GM23338 (cell line): ENCODE results near the gene CSTPP1. TPM values are rescaled to one million over a fixed set of nuclear protein-coding genes. Genes with fewer than 3 reads are reported as not detected.

ENCODE experiments used
- ATAC-seq: fragments of 200-7000 bp; cut with Tn5 transposase; 3 replicates; pipeline ENCODE4 v1.9.1; 2020
- DNase-seq: peaks from one replicate; pipeline ENCODE4 v3.0.0-alpha.2; 2015; ENCODE audit warnings: low spot score
- H2AFZ ChIP-seq: fragments of 200-600 bp; sonication (generic); 2 replicates; pipeline ENCODE4 v1.8.0; 2016; ENCODE audit warnings: antibody characterized with exemption, mild to moderate bottlenecking, moderate library complexity
- H3F3A ChIP-seq: fragments of 200-600 bp; sonication (generic); replicated peaks from 2 replicates; pipeline ENCODE4 v1.8.0; 2017; ENCODE audit warnings: antibody characterized with exemption, mixed run types, low read depth
- H3K27ac ChIP-seq: fragments of 200-600 bp; sonication (generic); 2 replicates; pipeline ENCODE4 v1.6.1; 2016; ENCODE audit warnings: low read depth
- H3K27me3 ChIP-seq: fragments of 200-600 bp; sonication (generic); 2 replicates; pipeline ENCODE4 v1.8.0; 2016; ENCODE audit warnings: mild to moderate bottlenecking, mixed run types, moderate library complexity; ENCODE audit not compliant: insufficient read depth
- H3K36me3 ChIP-seq: fragments of 200-600 bp; sonication (generic); 2 replicates; pipeline ENCODE4 v1.8.0; 2016; ENCODE audit warnings: mild to moderate bottlenecking; ENCODE audit not compliant: insufficient read depth
- H3K4me1 ChIP-seq: fragments of 200-600 bp; sonication (generic); 2 replicates; pipeline ENCODE4 v1.8.0; 2016; ENCODE audit warnings: mild to moderate bottlenecking, moderate library complexity; ENCODE audit not compliant: insufficient read depth
- H3K4me2 ChIP-seq: fragments of 200-600 bp; sonication (generic); 2 replicates; pipeline ENCODE4 v1.7.1; 2017; ENCODE audit warnings: mixed run types
- H3K4me3 ChIP-seq: fragments of 200-600 bp; sonication (generic); 2 replicates; pipeline ENCODE4 v1.6.1; 2016; ENCODE audit warnings: mixed run types
- H3K79me2 ChIP-seq: fragments of 200-600 bp; sonication (generic); replicated peaks from 2 replicates; pipeline ENCODE4 v1.8.0; 2017; ENCODE audit warnings: mild to moderate bottlenecking; ENCODE audit not compliant: insufficient read depth
- H3K9me2 ChIP-seq: fragments of 200-600 bp; sonication (generic); 2 replicates; pipeline ENCODE4 v1.8.0; 2017; ENCODE audit not compliant: insufficient read depth
- H4K20me1 ChIP-seq: fragments of 200-600 bp; sonication (generic); replicated peaks from 2 replicates; pipeline ENCODE4 v1.8.0; 2017; ENCODE audit warnings: mild to moderate bottlenecking; ENCODE audit not compliant: insufficient read depth
- H3K27ac Mint-ChIP-seq: 2 replicates; pipeline ENCODE4 v1.8.0; 2020; ENCODE audit warnings: inconsistent platforms, mild to moderate bottlenecking, moderate library complexity, mixed read lengths
- H3K27me3 Mint-ChIP-seq: 3 replicates; pipeline ENCODE4 v1.8.0; 2022; ENCODE audit warnings: low read depth, mild to moderate bottlenecking, moderate library complexity, mixed read lengths, inconsistent platforms; ENCODE audit not compliant: insufficient read depth, poor library complexity
- H3K36me3 Mint-ChIP-seq: 3 replicates; pipeline ENCODE4 v1.8.0; 2021; ENCODE audit warnings: low read depth, mild to moderate bottlenecking, inconsistent platforms, moderate library complexity, mixed read lengths
- H3K4me1 Mint-ChIP-seq: 3 replicates; pipeline ENCODE4 v1.8.0; 2020; ENCODE audit warnings: mild to moderate bottlenecking, inconsistent platforms, mixed read lengths
- H3K4me3 Mint-ChIP-seq: 3 replicates; pipeline ENCODE4 v1.8.0; 2021; ENCODE audit warnings: moderate library complexity, mild to moderate bottlenecking, inconsistent platforms, mixed read lengths
- H3K9me3 Mint-ChIP-seq: 3 replicates; pipeline ENCODE4 v1.8.0; 2020; ENCODE audit warnings: moderate library complexity, mild to moderate bottlenecking, inconsistent platforms, mixed read lengths
- CREB1 ChIP-seq: fragments of 250-450 bp; sonication (Bioruptor Pico); IDR thresholded peaks from 2 replicates; pipeline ENCODE4 v1.5.0; 2020; ENCODE audit warnings: low read depth, mild to moderate bottlenecking, moderate library complexity
- EZH2 ChIP-seq: fragments of 200-600 bp; sonication (generic); IDR thresholded peaks from one replicate; pipeline ENCODE4 v1.8.0; 2017; ENCODE audit warnings: antibody characterized with exemption, mild to moderate bottlenecking, low read depth; ENCODE audit not compliant: unreplicated experiment
- EZH2phosphoT487 ChIP-seq: fragments of 200-600 bp; sonication (generic); IDR thresholded peaks from one replicate; pipeline ENCODE4 v1.8.1; 2018; ENCODE audit warnings: antibody characterized with exemption; ENCODE audit not compliant: unreplicated experiment
- JUNB ChIP-seq: IDR thresholded peaks from one replicate; pipeline ENCODE4 v1.6.1; 2016; ENCODE audit warnings: antibody characterized with exemption; ENCODE audit not compliant: unreplicated experiment
- NANOG ChIP-seq: IDR thresholded peaks from 2 replicates; pipeline ENCODE4 v1.6.1; 2016; ENCODE audit warnings: antibody characterized with exemption, borderline replicate concordance
- POLR2AphosphoS5 ChIP-seq: IDR thresholded peaks from 2 replicates; pipeline ENCODE4 v1.6.1; 2016; ENCODE audit warnings: antibody characterized with exemption, low read depth
- REST ChIP-seq: IDR thresholded peaks from one replicate; pipeline ENCODE4 v1.6.1; 2018; ENCODE audit warnings: antibody characterized with exemption; ENCODE audit not compliant: unreplicated experiment
- STAT1 ChIP-seq: IDR thresholded peaks from one replicate; pipeline ENCODE4 v1.6.1; 2016; ENCODE audit warnings: antibody characterized with exemption; ENCODE audit not compliant: unreplicated experiment
- ZNF114 ChIP-seq: fragments of 250-450 bp; sonication (Bioruptor Pico); IDR thresholded peaks from 2 replicates; pipeline ENCODE4 v1.5.0; 2020; ENCODE audit warnings: mild to moderate bottlenecking, moderate library complexity
- ZNF331 ChIP-seq: fragments of 250-450 bp; sonication (Bioruptor Pico); IDR thresholded peaks from 2 replicates; pipeline ENCODE4 v1.5.0; 2020; ENCODE audit warnings: low read depth, mild to moderate bottlenecking, moderate library complexity
- polyA plus RNA-seq: library from polyadenylated mRNA; unstranded; fragments of >200 nt; fragmentation: Nextera tagmentation; extraction: Ambion mirVana; gene quantifications from 2 replicates; pipeline ENCODE4 v1.2.1, GENCODE V29; 2016
- total RNA-seq: library from RNA; depleted of rRNA; stranded (reverse); fragments of >200 nt; shearing (Covaris generic); gene quantifications from 2 replicates; pipeline ENCODE4 v1.2.3, GENCODE V29; 2014
- TF ChIP-seq, protein P1 (sequence below): fragments of 250-450 bp; sonication (Bioruptor Pico); IDR thresholded peaks from 2 replicates; pipeline ENCODE4 v1.5.0; 2020; ENCODE audit warnings: mild to moderate bottlenecking, moderate library complexity
- TF ChIP-seq, protein P2 (sequence below), 2 experiments: fragments of 200-600 bp in 1 of 2; sonication (generic) in 1 of 2; conservative IDR thresholded peaks; 2 replicates each; pipeline versions ENCODE4 v1.5.1 to v1.6.1; 2016 to 2017; ENCODE audit warnings: antibody characterized with exemption in 2 of 2, low read depth in 2 of 2, mild to moderate bottlenecking in 2 of 2, moderate library complexity in 1 of 2
- TF ChIP-seq, protein P3 (sequence below): IDR thresholded peaks from 2 replicates; pipeline ENCODE4 v1.6.1; 2016; ENCODE audit warnings: antibody characterized with exemption

CSTPP1 gene
- total and polyA plus RNA-seq, 2 experiments from 2014 or later, result 23.5 to 42.6 TPM

GRCh38 chr11:46918788-46919513, 17.6 kb upstream of the CSTPP1 start:
- Histone ChIP-seq H3K4me2 (peak overlapping the region; percentile 90), H4K20me1 (no peaks in the 10 kb centered on the region), H3K9me2 (no peaks in the 10 kb centered on the region), H3K27me3 (peaks cover 22% of the 10 kb centered on the region), H2AFZ (peak overlapping the region; percentile 93), H3K4me1 (peaks cover 31% of the 10 kb centered on the region), H3F3A (peaks cover 17% of the 10 kb centered on the region), H3K36me3 (no peaks in the 10 kb centered on the region), H3K27ac (no peak overlapping the region; the same call in 1 of the 2 replicates), H3K79me2 (peaks cover 33% of the 10 kb centered on the region), H3K4me3 (peak overlapping the region; percentile 88)
- Mint-ChIP-seq H3K4me3 (peak overlapping the region; percentile 77), H3K27ac (no peak overlapping the region), H3K4me1 (peaks cover 38% of the 10 kb centered on the region), H3K27me3 (peaks cover 41% of the 10 kb centered on the region), H3K9me3 (no peaks in the 10 kb centered on the region; the same call in 1 of the 3 replicates), H3K36me3 (peaks cover 9% of the 10 kb centered on the region)
- DNase-seq (peak; percentile 63), ATAC-seq (peak; percentile 13)
- TF ChIP-seq CREB1, result no peak
- TF ChIP-seq ZNF114, result no peak
- TF ChIP-seq, protein P1, sequence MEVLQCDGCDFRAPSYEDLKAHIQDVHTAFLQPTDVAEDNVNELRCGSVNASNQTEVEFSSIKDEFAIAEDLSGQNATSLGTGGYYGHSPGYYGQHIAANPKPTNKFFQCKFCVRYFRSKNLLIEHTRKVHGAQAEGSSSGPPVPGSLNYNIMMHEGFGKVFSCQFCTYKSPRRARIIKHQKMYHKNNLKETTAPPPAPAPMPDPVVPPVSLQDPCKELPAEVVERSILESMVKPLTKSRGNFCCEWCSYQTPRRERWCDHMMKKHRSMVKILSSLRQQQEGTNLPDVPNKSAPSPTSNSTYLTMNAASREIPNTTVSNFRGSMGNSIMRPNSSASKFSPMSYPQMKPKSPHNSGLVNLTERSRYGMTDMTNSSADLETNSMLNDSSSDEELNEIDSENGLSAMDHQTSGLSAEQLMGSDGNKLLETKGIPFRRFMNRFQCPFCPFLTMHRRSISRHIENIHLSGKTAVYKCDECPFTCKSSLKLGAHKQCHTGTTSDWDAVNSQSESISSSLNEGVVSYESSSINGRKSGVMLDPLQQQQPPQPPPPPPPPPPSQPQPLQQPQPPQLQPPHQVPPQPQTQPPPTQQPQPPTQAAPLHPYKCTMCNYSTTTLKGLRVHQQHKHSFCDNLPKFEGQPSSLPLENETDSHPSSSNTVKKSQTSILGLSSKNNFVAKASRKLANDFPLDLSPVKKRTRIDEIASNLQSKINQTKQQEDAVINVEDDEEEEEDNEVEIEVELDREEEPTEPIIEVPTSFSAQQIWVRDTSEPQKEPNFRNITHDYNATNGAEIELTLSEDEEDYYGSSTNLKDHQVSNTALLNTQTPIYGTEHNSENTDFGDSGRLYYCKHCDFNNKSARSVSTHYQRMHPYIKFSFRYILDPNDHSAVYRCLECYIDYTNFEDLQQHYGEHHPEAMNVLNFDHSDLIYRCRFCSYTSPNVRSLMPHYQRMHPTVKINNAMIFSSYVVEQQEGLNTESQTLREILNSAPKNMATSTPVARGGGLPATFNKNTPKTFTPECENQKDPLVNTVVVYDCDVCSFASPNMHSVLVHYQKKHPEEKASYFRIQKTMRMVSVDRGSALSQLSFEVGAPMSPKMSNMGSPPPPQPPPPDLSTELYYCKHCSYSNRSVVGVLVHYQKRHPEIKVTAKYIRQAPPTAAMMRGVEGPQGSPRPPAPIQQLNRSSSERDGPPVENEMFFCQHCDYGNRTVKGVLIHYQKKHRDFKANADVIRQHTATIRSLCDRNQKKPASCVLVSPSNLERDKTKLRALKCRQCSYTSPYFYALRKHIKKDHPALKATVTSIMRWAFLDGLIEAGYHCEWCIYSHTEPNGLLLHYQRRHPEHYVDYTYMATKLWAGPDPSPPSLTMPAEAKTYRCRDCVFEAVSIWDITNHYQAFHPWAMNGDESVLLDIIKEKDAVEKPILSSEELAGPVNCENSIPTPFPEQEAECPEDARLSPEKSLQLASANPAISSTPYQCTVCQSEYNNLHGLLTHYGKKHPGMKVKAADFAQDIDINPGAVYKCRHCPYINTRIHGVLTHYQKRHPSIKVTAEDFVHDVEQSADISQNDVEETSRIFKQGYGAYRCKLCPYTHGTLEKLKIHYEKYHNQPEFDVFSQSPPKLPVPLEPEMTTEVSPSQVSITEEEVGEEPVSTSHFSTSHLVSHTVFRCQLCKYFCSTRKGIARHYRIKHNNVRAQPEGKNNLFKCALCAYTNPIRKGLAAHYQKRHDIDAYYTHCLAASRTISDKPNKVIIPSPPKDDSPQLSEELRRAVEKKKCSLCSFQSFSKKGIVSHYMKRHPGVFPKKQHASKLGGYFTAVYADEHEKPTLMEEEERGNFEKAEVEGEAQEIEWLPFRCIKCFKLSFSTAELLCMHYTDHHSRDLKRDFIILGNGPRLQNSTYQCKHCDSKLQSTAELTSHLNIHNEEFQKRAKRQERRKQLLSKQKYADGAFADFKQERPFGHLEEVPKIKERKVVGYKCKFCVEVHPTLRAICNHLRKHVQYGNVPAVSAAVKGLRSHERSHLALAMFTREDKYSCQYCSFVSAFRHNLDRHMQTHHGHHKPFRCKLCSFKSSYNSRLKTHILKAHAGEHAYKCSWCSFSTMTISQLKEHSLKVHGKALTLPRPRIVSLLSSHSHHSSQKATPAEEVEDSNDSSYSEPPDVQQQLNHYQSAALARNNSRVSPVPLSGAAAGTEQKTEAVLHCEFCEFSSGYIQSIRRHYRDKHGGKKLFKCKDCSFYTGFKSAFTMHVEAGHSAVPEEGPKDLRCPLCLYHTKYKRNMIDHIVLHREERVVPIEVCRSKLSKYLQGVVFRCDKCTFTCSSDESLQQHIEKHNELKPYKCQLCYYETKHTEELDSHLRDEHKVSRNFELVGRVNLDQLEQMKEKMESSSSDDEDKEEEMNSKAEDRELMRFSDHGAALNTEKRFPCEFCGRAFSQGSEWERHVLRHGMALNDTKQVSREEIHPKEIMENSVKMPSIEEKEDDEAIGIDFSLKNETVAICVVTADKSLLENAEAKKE, result no peak
- no peak for TF ChIP-seq EZH2phosphoT487
- no peak for TF ChIP-seq REST
- no peak for TF ChIP-seq EZH2
- no peak for TF ChIP-seq ZNF331 (CRISPR knock-in tag)
- TF ChIP-seq POLR2AphosphoS5, result no peak
- no peak for TF ChIP-seq NANOG
- TF ChIP-seq, protein P2, sequence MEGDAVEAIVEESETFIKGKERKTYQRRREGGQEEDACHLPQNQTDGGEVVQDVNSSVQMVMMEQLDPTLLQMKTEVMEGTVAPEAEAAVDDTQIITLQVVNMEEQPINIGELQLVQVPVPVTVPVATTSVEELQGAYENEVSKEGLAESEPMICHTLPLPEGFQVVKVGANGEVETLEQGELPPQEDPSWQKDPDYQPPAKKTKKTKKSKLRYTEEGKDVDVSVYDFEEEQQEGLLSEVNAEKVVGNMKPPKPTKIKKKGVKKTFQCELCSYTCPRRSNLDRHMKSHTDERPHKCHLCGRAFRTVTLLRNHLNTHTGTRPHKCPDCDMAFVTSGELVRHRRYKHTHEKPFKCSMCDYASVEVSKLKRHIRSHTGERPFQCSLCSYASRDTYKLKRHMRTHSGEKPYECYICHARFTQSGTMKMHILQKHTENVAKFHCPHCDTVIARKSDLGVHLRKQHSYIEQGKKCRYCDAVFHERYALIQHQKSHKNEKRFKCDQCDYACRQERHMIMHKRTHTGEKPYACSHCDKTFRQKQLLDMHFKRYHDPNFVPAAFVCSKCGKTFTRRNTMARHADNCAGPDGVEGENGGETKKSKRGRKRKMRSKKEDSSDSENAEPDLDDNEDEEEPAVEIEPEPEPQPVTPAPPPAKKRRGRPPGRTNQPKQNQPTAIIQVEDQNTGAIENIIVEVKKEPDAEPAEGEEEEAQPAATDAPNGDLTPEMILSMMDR (conservative IDR thresholded peaks at IDR 0.05; ENCODE audit: low read depth in 2 of 2), result no peak
- no peak for TF ChIP-seq JUNB
- TF ChIP-seq, protein P3, sequence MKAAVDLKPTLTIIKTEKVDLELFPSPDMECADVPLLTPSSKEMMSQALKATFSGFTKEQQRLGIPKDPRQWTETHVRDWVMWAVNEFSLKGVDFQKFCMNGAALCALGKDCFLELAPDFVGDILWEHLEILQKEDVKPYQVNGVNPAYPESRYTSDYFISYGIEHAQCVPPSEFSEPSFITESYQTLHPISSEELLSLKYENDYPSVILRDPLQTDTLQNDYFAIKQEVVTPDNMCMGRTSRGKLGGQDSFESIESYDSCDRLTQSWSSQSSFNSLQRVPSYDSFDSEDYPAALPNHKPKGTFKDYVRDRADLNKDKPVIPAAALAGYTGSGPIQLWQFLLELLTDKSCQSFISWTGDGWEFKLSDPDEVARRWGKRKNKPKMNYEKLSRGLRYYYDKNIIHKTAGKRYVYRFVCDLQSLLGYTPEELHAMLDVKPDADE, result no peak
- TF ChIP-seq STAT1, result no peak
